H1 (cell line): ENCODE data around the gene EPB41L4A. TPM values are rescaled to one million over a fixed set of nuclear protein-coding genes. Genes with fewer than 3 reads are reported as not detected.

Experiments used
- ATF3 ChIP-seq: IDR thresholded peaks from 2 replicates; pipeline ENCODE4 v1.6.1; 2011; ENCODE audit warnings: low read depth, mild to moderate bottlenecking, low read length; ENCODE audit not compliant: insufficient read depth
- polyA plus RNA-seq, 7 experiments: library from polyadenylated mRNA; depleted of rRNA in 3 of 7; stranded (reverse) in 5 of 7; unstranded in 2 of 7; fragments of >200 nt in 5 of 7; fragments of 200-250 nt in 2 of 7; gene quantifications; 1 replicate in 5 of 7; 2 replicates in 1 of 7; 4 replicates in 1 of 7; pipeline versions ENCODE4 v1.2.1 to v1.2.3, GENCODE V29; 2011 to 2013; ENCODE audit warnings: missing spikeins in 2 of 7, mixed read lengths in 2 of 7
- total RNA-seq: library from RNA; stranded (reverse); fragmentation: NEBNext Ultra II Directional; extraction: Animal tissue kit (Norgen Biotek cat#: 25700); gene quantifications from 2 replicates; pipeline ENCODE4 v1.2.1, GENCODE V29; 2021

Gene EPB41L4A
- total and polyA plus RNA-seq, 2 of the 8 experiments (the other 6 are each of a cell fraction or from before 2014, with no cell fraction given), result 1.6 to 4.6 TPM

- TF ChIP-seq ATF3, result no peak
- TF ChIP-seq, all 59 proteins: peak for 0
Observed at GRCh38 chr5:112388739-112389138, 30.3 kb downstream of the EPB41L4A start (continued).
